C4-2B (cell line): ENCODE data around the gene SARNP.

Source experiments
- ZFX ChIP-seq: fragments of 450-650 bp; IDR thresholded peaks from 2 replicates; pipeline ENCODE4 v1.6.1; 2017
- TF ChIP-seq, protein P1 (sequence below): fragments of 450-650 bp; conservative IDR thresholded peaks from 2 replicates; pipeline ENCODE4 v1.5.1; 2017; ENCODE audit warnings: mild to moderate bottlenecking

DNA sequence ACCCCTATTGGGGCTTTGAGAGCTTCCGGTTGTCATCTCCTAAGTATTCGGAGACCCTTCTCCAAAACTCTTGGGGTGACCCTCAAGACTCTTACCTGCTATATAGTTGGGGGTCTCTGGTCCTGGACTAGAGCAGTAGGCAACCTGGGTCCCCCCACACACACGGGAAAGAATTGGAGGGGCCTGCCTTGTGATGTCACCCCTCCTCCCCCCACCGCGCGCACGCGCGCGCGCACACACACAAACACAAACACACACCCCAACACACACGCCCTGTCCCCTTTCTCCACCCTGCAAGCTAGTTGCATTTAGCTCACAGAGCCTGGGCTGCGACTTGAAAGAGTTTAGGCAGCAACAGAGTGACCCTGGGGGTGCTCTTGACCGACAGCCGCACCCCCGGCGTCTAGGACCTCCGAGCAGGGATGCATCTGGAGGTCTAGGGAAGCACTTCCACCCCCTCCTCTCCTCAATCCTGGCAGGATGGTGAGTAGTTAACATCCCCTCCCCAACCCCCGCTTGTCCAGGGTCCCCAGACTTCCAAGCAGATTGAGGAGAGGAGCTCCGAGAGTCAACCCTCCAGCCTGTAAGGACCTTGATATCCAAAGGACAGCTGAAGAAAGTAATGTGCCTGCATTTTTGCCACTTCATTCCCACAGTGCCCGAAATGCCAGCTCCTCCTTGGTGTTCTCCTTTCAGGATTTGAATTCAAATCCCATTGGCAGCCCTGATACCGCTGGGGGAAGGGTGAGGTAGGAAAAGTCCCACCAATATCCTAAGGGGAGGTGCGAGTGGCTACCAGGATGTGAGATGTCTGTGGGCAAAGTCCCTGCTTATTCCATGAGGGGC lies 13.3 kb upstream of the SARNP start:
- TF ChIP-seq, protein P1, sequence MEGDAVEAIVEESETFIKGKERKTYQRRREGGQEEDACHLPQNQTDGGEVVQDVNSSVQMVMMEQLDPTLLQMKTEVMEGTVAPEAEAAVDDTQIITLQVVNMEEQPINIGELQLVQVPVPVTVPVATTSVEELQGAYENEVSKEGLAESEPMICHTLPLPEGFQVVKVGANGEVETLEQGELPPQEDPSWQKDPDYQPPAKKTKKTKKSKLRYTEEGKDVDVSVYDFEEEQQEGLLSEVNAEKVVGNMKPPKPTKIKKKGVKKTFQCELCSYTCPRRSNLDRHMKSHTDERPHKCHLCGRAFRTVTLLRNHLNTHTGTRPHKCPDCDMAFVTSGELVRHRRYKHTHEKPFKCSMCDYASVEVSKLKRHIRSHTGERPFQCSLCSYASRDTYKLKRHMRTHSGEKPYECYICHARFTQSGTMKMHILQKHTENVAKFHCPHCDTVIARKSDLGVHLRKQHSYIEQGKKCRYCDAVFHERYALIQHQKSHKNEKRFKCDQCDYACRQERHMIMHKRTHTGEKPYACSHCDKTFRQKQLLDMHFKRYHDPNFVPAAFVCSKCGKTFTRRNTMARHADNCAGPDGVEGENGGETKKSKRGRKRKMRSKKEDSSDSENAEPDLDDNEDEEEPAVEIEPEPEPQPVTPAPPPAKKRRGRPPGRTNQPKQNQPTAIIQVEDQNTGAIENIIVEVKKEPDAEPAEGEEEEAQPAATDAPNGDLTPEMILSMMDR, result no peak
- no peak for TF ChIP-seq ZFX
